GM18508 (cell line): ENCODE data around the gene MAGEF1.

ENCODE experiments used
- ATAC-seq: cut with Tn5 transposase; IDR thresholded peaks from one replicate; pipeline ENCODE4 v1.9.1; 2021; ENCODE audit warnings: moderate number of reproducible peaks; ENCODE audit not compliant: insufficient read depth, unreplicated experiment

Gene MAGEF1

DNA sequence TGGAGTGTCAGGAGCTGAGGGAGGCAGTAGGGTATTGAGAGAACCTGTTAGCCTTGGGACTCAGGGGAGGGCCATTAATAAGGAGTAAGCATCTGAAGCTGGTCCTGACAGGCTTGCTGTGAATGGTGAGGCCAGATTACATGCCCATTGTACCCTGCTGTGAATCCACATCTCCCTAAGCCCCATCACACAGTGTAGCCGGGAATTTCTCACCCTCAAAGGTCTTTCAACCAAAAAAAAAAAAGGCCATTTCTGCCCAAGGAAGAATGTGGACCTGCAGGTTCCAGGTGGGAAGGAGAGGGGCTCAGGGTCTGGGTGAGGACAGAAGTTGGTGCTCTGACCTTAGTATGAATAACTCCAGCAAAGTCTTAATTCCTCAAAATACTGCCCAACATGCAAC is 37.2 kb downstream of the MAGEF1 start:
- ATAC-seq = no peak

- no peak for ATAC-seq
Observed at GRCh38 chr3:184672977-184673870, 38.6 kb downstream of the MAGEF1 start.

- ATAC-seq = no peak
Observed at GRCh38 chr3:184672335-184672734, 39.5 kb downstream of the MAGEF1 start.

GRCh38 chr3:184670091-184670602 is 41.7 kb downstream of the MAGEF1 start:
- ATAC-seq = no peak

GRCh38 chr3:184669578-184669977 is 42.3 kb downstream of the MAGEF1 start:
- no peak for ATAC-seq

DNA sequence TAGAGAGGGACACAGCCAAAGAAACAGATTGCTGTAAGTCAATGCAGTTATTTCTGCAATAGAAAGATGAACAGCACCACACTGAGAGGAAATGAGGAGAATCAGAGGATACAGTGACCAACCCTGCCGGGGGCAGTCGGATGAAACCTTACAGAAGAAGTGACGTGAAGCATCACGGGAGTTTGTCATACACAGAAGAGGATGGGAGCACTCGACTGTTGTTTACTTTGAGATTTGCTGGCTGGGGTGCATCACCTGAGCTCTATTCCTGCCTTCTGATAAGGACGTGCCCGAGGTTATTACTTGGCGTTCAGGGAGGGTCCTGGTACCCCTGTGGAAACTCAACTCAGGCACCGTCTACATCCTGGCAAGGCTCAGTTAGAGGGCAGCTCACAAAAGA is 45.4 kb downstream of the MAGEF1 start:
- ATAC-seq = no peak

- ATAC-seq = no peak
Observed at GRCh38 chr3:184665101-184665500, 46.8 kb downstream of the MAGEF1 start.

GRCh38 chr3:184663756-184664155 is 48.1 kb downstream of the MAGEF1 start:
- no peak for ATAC-seq

DNA sequence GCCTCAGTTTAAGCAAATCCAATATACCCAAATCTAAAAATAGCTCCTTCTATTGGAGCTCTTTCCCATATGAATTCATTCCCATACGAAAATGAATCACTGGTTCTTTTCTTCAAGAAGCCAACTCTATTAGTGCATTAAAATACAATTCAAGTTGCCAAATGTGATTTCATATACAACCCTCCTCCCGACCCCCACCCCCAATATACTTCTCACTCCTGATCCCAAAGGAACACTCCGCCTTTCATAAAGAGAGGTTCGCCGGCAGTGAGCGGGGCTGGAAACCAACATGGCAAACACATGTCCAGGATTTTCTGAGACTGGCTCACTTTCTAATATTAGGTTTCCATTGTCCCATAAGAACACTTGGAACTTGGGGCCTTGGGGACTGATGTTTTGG is 48.5 kb downstream of the MAGEF1 start:
- no peak for ATAC-seq

GRCh38 chr3:184662187-184662586 is 49.7 kb downstream of the MAGEF1 start:
- no peak for ATAC-seq

GRCh38 chr3:184660931-184661330 is 50.9 kb downstream of the MAGEF1 start:
- ATAC-seq = no peak
